AG10803 (cell line): Measurements from ENCODE around the gene FBXO31.

Experiments
- DNase-seq: peaks from one replicate; pipeline ENCODE4 v3.0.0; 2010; ENCODE audit warnings: low read depth
- H3K4me3 ChIP-seq: 2 replicates; pipeline ENCODE4 v1.5.1; 2011; ENCODE audit warnings: mild to moderate bottlenecking, low read length, control low read depth
- TF ChIP-seq, protein P1 (sequence below): conservative IDR thresholded peaks from 2 replicates; pipeline ENCODE4 v1.5.1; 2011; ENCODE audit warnings: mild to moderate bottlenecking, low read length, control low read depth, inconsistent platforms

FBXO31 gene

GRCh38 chr16:87286839-87287626 is 96.5 kb downstream of the FBXO31 start:
- TF ChIP-seq, protein P1, sequence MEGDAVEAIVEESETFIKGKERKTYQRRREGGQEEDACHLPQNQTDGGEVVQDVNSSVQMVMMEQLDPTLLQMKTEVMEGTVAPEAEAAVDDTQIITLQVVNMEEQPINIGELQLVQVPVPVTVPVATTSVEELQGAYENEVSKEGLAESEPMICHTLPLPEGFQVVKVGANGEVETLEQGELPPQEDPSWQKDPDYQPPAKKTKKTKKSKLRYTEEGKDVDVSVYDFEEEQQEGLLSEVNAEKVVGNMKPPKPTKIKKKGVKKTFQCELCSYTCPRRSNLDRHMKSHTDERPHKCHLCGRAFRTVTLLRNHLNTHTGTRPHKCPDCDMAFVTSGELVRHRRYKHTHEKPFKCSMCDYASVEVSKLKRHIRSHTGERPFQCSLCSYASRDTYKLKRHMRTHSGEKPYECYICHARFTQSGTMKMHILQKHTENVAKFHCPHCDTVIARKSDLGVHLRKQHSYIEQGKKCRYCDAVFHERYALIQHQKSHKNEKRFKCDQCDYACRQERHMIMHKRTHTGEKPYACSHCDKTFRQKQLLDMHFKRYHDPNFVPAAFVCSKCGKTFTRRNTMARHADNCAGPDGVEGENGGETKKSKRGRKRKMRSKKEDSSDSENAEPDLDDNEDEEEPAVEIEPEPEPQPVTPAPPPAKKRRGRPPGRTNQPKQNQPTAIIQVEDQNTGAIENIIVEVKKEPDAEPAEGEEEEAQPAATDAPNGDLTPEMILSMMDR: no peak
- H3K4me3 ChIP-seq: no peak overlapping the region

DNA sequence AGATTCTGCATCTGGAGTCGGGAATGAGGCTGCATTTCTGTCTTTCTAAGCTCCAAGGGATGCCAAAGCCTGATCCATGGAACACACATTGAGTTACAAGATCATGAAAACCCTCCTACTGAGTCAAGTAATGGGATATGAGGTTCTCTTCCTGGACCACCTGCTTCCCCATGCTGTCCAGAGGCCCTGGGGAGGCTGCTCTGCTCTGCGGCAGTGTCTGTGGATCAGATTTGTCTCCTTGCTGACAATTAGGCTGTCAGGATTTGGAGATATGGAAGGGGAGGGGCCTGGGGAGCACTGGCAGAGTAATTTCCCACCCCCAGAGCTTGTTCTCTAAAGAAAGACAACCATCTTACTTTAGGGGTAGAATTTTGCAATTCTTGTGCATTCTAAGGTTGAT is 99.4 kb downstream of the FBXO31 start:
- TF ChIP-seq, protein P1: no peak
- no peak for DNase-seq
- no peak overlapping the region for H3K4me3 ChIP-seq

More at GRCh38 chr16:87286839-87287626, 96.5 kb downstream of the FBXO31 start:
- DNase-seq: no peak

GRCh38 chr16:87279094-87279658 is 104.4 kb downstream of the FBXO31 start:
- TF ChIP-seq, protein P1: no peak
- no peak overlapping the region for H3K4me3 ChIP-seq
- DNase-seq: no peak

DNA sequence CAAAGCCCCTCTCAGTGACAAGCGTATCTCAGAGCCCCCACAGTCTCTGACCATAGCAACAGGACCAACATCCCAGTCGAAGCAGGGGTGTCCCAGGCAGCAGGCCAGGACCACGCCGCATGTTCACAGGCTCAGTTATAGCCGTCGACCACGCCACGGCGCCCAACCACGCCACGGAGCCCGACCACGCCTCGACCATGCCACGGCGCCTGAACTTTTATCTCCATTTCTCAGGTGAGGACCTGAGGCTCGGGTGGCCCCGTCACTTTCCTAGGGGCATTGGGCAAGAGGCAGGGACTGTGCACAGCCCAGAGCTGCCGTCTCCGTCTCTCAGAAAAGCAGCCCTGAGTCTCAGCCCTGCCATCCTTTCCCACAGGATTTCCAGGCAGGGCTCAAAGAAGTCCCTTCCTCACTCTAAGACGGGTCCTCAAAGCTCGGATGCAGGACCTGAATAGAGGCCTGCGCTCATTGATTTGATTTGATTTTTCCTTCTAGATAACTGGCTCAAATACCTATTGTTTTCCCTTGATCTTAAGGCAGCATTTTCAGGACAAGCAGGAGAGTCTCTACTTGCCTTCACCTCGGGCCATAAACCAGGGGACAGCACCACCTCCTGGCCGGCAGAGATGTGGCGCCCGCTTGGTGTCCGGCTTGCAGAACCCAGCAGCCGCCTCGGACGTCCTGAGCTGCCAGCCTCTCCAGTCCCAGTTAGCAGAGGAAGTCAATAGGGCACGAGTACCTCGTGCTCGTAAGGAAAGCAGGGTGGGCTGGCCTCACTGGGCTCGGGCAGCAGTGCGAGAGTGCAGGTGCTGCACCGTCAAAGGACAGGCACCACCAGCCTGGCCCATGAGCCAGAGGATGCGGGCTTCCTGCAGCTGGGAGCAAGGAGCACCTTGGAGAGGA is 105.1 kb downstream of the FBXO31 start:
- TF ChIP-seq, protein P1: peak; percentile 92
- no peak overlapping the region for H3K4me3 ChIP-seq
- peak; percentile 80 for DNase-seq
